WI38 (cell line): ENCODE measurements around the gene VPS54.

Experiments
- H3K4me3 ChIP-seq: 2 replicates; pipeline ENCODE4 v1.5.1; 2011; ENCODE audit warnings: low read depth, mild to moderate bottlenecking, control low read depth, low read length
- TF ChIP-seq, protein P1 (sequence below): IDR thresholded peaks from 2 replicates; pipeline ENCODE4 v1.5.1; 2012; ENCODE audit warnings: low read depth, mild to moderate bottlenecking, control low read depth, low read length

VPS54 gene

DNA sequence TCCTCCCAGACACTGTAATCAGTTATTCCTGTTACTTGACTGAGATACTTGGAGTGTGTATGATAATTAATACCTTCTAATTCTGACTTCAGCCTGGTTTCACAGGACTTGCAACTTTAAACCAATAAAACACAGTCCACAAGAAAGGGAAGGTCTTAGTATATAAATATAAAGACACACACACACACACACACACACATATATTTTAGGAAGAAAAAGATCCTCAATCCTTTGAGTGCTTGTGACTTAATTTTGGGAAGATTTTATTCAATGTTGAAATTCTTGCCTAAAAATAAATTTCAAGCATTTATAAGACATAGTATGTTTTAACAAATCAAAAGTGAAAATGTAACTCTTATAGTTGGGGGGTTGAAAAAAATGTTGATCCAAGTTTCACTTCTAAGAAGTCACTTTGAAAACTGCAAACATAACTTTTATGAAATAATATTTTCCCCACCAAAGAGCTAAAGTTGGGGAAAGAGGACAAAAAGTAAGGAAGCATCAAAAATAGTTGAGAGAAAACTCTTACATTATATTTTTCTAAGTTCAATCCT lies 824 bp upstream of the VPS54 start:
- TF ChIP-seq, protein P1, sequence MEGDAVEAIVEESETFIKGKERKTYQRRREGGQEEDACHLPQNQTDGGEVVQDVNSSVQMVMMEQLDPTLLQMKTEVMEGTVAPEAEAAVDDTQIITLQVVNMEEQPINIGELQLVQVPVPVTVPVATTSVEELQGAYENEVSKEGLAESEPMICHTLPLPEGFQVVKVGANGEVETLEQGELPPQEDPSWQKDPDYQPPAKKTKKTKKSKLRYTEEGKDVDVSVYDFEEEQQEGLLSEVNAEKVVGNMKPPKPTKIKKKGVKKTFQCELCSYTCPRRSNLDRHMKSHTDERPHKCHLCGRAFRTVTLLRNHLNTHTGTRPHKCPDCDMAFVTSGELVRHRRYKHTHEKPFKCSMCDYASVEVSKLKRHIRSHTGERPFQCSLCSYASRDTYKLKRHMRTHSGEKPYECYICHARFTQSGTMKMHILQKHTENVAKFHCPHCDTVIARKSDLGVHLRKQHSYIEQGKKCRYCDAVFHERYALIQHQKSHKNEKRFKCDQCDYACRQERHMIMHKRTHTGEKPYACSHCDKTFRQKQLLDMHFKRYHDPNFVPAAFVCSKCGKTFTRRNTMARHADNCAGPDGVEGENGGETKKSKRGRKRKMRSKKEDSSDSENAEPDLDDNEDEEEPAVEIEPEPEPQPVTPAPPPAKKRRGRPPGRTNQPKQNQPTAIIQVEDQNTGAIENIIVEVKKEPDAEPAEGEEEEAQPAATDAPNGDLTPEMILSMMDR: no peak
- peak overlapping the region; percentile 84 for H3K4me3 ChIP-seq

DNA sequence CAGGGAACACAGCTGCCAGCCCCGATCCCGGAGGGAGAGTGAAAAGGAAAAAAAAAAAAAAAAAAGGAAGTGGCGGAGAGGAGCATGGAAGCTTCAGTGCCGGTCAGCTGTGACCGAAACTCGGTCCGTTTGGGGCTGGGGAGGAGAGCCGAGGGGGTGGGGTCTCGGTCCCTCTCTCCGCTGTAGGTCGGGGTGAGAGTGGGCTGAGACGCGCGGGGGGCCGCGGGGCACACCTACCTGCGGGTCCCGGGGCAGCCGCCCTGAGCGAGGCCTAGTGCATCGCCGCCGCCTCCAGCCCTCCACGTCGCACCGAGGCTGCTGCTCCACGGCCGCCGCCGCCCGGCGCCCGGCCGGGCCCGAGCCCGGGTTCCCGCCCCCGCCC lies 536 bp downstream of the VPS54 start:
- TF ChIP-seq, protein P1: no peak
- H3K4me3 ChIP-seq: peak overlapping the region; percentile 84

DNA sequence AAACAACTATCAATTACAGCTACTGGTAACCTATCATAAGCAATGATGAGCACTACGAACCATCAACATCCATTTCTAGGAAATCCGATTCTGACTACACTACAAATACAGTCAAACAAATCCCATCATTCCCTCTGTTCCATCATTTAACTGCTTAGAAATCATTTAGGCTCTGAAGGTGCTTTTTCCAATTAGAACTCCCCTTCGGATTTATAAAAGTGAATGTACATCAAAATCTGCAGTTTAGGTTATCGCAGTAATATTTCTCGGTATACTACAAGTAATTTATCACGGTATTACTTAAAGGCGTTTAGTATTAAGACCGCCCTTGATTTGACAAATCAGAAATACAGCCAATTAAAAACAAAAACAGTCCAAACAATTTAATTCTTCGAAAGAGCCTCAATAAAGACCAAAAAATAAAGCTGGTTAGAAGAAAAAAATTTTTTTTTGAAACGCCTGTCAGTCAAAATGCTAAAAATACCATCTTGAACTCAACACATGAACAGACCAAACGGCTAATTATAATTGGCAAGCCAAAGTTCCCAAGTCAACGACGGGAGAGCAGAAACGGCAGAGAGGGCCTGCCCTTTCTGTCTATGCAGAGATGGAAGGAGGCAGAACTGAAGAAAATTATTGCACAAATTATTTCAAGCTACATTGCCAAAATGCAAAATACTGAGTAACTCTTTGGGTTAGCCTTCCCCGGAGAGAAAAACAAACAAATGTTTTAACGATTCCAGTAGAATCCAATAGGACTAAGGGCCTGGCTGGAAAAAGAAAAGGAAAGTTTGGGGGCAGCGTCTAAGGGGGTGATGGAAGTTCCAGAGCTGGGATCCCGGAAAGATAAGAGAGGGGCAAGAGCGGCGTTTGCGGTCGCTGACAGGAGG lies 1.2 kb downstream of the VPS54 start:
- H3K4me3 ChIP-seq: peak overlapping the region; percentile 84
- TF ChIP-seq, protein P1: no peak

DNA sequence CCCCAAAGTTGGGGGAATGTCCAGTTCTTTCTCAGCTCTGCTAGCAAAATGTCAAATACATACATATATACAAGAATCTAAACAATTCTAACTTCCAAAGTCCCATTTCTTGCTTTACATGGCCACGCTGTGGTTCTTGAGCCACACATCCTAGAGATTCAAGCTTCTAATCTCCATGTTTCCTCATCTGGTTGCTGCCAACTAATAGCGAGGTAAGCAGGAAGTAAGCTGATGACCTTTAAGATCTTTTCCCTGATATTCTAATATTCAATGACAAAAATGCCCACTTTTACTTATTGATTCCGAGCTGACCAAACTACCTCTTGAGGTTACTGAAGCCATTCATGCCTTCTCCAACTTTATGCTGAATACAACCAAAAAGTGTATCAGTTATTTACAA lies 3.3 kb downstream of the VPS54 start:
- TF ChIP-seq, protein P1: no peak
- H3K4me3 ChIP-seq: no peak overlapping the region

DNA sequence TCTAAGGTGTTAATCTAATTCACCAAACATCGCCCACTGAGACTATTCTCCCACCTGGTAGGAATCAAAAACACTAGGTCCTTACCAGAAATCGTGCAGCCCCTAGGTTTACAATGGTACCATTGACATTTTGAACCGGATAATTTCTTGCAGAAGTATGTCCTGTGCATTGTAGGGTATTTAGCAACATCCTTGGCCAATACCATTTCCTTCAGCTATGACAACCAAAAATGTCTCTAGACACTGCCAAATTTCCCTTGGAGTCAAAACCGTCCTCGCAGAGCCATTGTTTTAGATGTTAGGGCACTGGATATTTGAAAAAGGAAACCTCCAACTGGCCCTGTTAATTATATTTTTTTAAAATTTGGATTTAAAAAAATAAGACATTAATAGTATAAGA lies 3.8 kb downstream of the VPS54 start:
- H3K4me3 ChIP-seq: no peak overlapping the region
- TF ChIP-seq, protein P1: no peak

DNA sequence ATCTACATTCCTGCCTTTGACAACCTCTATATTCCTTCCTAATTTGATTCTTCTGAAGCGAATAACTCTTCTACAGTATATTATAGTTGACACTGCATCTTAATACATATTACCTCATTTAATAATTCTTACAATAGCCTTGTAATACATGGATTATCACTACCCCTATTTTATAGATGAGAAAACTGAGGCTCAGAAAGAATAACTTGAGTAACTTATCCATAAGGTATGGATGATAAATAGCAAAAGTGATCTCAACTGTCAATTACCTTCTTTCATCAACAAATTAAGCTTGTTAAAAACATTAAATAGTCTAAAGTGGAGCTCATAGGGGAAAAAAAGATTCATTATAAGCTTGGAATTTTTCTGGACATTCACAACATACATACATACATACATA lies 4.6 kb downstream of the VPS54 start:
- H3K4me3 ChIP-seq: no peak overlapping the region
- TF ChIP-seq, protein P1: no peak

DNA sequence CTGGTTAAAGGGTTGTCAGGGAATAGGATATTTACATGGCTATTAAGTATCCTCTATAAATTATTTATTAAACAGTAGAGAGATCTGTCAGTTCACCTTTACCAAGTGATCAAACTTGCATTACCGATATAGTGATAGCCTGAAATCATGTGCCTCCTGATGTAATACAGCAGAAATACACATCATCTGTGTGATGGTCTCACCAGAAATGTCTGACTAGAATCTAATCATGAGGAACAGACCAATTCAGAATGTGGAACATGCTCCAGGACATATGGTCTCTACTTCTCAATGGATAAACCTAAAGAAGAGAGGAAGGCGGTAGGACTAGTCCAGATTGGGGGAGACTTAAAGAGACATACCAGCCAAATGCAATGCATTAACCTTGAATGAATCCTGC lies 6.2 kb downstream of the VPS54 start:
- no peak overlapping the region for H3K4me3 ChIP-seq
- TF ChIP-seq, protein P1: no peak
